ENCODE data around the gene COL4A6.

The COL4A6 gene

DNA sequence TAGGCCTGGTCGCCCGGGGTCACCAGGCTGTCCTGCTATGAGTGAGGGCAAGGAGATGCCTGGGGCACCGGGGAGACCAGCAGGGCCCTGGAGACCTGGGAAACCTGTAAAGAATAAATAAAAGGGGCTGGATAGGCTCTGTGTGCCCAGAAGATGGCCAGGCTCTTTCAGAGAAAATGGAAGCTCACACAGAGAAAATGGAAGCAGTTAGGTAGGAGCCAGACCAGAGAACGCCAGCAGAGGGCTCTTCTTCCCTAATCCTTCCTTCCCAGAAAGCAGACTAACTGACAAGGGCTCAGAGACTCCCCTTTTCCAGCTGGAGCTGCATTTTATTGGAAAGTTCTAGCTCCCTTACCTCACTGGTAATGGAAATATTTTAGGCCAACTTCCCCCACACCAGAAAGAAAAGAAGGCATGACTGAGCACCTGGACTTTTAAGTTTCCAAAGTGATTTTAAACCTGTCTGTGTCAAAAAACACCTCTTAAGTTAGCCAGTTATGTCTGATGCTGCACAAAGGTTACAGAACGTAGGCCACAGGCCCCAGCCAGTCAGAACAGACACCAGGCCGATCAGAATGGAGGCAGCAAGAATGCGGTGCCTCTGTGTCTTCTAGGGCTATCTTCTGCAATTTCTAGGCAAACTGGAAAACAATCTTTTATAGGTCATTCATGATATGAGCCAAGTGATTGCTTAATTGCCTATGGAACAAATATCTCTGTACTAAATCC is 272.7 kb downstream of the COL4A6 start:
- in situ Hi-C loops (cut with MboI; ENCODE audit: low pct_unique_long_range_greater_than_20kb, low sequenced_read_pairs, unreplicated experiment): no loop called here
- TF ChIP-seq, protein P1, sequence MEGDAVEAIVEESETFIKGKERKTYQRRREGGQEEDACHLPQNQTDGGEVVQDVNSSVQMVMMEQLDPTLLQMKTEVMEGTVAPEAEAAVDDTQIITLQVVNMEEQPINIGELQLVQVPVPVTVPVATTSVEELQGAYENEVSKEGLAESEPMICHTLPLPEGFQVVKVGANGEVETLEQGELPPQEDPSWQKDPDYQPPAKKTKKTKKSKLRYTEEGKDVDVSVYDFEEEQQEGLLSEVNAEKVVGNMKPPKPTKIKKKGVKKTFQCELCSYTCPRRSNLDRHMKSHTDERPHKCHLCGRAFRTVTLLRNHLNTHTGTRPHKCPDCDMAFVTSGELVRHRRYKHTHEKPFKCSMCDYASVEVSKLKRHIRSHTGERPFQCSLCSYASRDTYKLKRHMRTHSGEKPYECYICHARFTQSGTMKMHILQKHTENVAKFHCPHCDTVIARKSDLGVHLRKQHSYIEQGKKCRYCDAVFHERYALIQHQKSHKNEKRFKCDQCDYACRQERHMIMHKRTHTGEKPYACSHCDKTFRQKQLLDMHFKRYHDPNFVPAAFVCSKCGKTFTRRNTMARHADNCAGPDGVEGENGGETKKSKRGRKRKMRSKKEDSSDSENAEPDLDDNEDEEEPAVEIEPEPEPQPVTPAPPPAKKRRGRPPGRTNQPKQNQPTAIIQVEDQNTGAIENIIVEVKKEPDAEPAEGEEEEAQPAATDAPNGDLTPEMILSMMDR (IDR thresholded peaks at IDR 0.05; ENCODE audit: extremely low read depth, insufficient read depth, missing control alignments): no peak
- DNase-seq (ENCODE audit: low spot score): no peak

DNA sequence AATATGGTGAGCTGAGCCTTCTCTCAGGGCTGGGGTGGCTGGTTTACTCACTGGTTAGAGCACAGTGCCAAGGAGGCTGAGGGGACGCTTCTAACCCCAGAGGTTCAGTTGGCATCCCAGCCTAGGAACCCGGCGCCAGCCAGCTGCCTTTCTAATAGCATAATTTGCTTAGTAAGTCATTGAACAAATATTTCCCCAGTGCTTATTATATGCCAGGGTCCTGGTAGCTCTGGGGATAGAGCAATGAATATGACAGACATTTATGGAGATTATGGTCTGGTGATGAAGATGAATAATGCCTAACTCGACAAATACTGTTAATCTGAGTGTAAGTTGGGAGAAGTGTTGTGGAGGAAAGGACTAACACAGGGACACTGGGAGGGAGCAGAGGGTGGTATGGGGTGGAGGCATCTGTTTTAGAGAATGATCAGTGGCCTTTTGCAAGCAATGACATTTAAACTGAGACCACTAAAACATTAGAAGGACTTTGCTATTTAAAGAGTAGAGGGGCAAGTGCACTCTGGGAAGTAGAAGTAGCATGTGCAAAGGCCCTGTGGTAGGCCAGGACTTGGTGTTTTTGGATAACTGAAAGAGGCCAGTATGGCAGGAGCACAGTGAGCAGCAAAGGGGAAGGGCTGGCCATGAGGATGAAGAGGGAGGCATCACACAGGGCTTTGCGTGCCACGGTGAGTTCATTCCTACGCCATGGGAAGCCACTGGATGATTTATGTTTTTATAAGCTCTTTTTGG is 274.7 kb downstream of the COL4A6 start:
- in situ Hi-C loops (cut with MboI; ENCODE audit: low pct_unique_long_range_greater_than_20kb, low sequenced_read_pairs, unreplicated experiment): no loop called here
- DNase-seq (ENCODE audit: low spot score): no peak
- TF ChIP-seq, protein P1 (IDR thresholded peaks at IDR 0.05; ENCODE audit: extremely low read depth, insufficient read depth, missing control alignments): no peak

- TF ChIP-seq, protein P1 (IDR thresholded peaks at IDR 0.05; ENCODE audit: extremely low read depth, insufficient read depth, missing control alignments): no peak
- DNase-seq (ENCODE audit: low spot score): no peak
- in situ Hi-C loops (cut with MboI; ENCODE audit: low pct_unique_long_range_greater_than_20kb, low sequenced_read_pairs, unreplicated experiment): no loop called here
Observed at GRCh38 chrX:108162265-108162664, 276.0 kb downstream of the COL4A6 start.

DNA sequence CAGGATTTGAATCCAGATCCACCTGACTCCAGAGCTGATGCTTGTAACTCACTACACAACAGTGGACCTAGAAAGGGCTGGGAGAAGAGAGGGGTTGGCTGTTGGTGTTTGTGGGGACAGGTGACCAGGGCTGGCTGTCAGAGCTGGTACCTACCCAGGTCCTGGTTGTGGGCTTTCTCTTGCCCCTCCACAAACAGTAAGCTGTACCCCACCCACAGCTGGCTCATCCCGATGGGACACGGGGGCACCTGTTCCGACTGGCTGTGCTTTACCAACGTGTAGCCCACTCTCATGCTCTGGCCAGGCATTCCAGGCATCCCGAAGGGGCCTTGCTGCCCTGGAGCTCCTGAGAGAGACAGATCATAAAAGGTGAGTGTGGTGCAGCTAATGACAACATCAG is 277.9 kb downstream of the COL4A6 start:
- TF ChIP-seq, protein P1 (IDR thresholded peaks at IDR 0.05; ENCODE audit: extremely low read depth, insufficient read depth, missing control alignments): no peak
- in situ Hi-C loops (cut with MboI; ENCODE audit: low pct_unique_long_range_greater_than_20kb, low sequenced_read_pairs, unreplicated experiment): no loop called here
- DNase-seq (ENCODE audit: low spot score): no peak

- no peak for DNase-seq (ENCODE audit: low spot score)
- in situ Hi-C loops (cut with MboI; ENCODE audit: low pct_unique_long_range_greater_than_20kb, low sequenced_read_pairs, unreplicated experiment): no loop called here
- TF ChIP-seq, protein P1 (IDR thresholded peaks at IDR 0.05; ENCODE audit: extremely low read depth, insufficient read depth, missing control alignments): no peak
Observed at GRCh38 chrX:108159028-108159670, 279.1 kb downstream of the COL4A6 start.

DNA sequence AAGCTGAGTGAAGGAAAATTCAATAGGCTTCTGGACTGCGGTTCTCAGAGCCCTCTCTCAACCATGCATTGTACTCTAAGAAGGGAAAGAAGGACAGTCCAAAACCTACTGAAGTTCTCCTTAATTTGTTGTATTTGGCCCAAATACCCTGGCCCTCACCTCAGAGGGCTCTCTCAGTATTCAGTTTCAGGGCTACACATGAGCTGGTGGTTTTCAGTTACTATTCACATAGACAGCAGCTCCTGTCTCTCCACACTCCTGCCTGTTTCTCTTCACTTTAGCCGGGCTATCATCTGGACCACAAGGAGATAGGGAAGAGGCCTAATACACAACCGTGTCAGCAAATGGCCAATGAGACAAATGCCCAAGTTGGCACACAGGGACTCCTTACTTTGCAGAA is 280.6 kb downstream of the COL4A6 start:
- TF ChIP-seq, protein P1 (IDR thresholded peaks at IDR 0.05; ENCODE audit: extremely low read depth, insufficient read depth, missing control alignments): no peak
- DNase-seq (ENCODE audit: low spot score): no peak
- in situ Hi-C loops (cut with MboI; ENCODE audit: low pct_unique_long_range_greater_than_20kb, low sequenced_read_pairs, unreplicated experiment): no loop called here

Measured in GM13977 (cell line).